ENCODE results near the gene SLC8A1.

SLC8A1 gene

DNA sequence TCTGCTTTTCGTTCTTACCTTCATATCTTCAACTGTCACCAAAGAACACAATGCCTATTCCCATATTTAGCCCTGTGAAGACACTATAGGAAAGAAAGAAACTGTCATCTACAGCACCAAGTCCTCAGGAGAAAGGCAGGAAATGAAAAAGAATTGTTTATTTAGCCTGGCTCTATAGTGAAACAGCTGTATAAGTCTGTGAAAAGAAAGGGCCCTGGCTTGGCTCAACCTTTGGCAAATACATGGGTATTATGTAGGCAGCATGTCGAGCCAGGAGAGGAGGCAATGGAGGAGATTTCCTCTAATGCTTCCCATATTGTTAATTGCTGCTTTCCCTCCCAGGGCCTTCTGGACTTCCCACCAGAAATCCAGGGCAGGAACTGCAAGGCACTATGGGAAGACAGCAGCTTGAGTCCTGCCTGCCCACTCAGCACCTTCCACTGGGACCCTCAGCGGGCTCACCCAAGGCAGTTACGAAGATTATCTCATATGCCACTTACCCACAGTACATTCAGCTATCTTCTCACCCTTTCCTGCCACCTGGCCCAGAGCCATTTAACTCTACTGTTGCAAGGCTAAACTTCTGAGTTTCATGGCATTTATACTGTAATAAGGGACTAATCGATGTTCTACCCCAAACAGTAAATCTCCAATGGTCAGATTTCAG lies 30.1 kb downstream of the SLC8A1 start:
- FAIRE-seq (no peak), DNase-seq (ENCODE audit: low spot score) (no peak)

DNA sequence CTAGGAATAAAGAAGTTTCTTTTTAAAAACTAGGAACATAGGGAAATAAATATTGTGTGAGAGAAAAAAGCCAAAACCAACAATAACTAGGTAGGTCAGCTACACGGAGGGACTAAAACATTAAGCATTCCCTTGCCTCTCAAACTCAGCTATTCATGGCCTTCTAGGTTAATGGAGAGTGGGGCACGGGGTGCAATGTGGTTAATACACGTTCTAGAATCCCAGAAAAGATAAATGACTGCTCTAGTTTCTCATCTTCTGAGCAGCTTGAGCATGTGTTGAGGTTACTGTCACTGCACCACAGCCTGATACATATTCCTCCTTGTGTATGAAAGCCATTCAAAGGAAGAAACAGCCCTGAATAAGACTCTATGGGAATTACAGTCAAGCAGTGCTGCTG lies 31.4 kb downstream of the SLC8A1 start:
- DNase-seq (ENCODE audit: low spot score) = no peak
- no peak for FAIRE-seq

DNA sequence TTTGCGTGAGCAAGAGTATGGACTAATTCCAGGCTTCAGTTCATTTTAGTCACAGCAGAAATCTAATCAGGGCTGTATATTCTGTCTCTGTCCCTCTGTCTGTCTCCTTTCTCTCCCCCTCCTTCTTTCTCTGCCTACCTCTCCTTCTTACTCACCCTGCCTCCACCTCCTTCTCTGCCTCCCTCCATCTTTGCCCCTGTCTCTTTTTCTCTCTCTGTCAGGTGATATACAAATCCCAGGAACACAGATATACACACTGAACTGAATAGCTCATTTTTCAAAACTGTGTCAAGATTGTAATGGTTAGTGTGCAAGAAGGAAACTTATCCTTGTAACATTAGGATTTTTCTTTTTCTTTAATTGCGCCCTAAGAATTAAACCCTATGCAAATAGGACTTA lies 32.5 kb downstream of the SLC8A1 start:
- FAIRE-seq (no peak), DNase-seq (ENCODE audit: low spot score) (no peak)

DNA sequence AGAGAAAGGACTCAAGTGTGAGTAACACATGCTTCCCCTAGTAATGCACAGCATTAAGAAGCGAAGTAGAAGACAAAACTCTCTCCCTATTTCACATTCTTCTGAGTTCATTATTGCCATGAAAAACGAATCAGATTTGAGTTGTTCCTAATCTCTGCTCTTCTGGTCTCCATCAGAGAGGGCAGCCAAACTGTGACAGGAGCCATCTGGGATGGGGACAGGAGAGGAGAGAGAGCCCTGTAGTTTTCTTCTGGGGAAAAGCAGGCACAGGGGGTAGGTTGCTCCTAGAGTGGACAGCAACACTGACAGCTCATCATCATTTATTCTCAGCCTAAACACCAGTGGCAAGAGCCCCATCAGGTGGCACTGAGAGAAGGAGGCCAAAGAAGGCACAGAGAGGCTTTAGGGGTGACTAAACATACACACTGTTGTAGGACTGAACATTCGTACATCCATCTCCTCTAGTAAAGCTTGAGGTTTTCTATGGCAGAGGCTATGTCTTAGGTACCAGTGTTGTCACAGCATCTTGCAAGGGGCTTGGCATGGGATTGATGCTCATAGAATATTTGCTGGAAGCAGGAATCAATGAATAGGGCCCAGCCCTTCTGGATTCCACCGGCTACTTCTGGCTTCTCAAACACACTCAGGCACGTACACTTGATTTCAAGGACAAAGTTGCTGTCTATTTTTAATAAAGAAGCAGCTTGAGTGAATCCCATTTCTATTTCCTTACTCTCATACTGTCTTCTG lies 33.1 kb downstream of the SLC8A1 start:
- no peak for DNase-seq (ENCODE audit: low spot score)
- FAIRE-seq = no peak

DNA sequence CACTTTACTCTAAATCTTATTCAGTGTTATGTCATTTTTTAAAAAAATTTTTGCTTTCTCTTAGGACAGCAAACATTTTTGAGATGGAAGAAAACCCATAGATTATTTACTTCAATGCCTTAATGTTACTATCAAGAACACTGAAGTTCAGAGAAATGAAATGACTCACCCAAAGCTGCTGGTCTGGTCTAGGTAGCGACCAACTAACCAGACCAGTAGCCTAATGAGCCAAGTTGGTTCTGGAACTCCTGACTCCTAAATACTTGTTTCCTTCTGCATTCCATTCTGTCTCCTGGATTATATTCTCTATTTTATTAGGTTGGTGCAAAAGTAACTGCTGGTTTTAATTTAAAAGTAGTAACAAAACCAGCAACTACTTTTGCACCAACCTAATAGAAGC lies 35.4 kb downstream of the SLC8A1 start:
- DNase-seq (ENCODE audit: low spot score) (no peak), FAIRE-seq (peak; percentile 58)

DNA sequence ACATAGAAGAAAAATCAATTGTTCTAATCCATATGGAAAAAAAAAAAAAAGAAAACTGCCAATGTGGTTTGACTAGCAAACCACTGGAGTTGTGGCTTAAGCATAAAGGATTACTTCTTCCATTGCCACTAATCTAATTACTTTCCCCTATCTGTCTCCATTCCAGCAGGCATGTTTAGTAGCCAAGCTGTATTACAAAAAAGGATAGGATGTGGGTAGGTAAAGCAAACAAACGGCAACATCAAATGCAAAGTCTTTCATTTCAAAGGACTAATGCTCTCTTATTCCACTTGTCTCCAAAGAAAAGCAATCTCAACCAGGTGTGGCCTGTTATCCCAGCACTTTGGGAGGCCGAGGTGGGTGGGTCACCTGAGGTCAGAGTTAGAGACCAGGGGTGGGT lies 36.5 kb downstream of the SLC8A1 start:
- DNase-seq (ENCODE audit: low spot score) = no peak
- no peak for FAIRE-seq

DNA sequence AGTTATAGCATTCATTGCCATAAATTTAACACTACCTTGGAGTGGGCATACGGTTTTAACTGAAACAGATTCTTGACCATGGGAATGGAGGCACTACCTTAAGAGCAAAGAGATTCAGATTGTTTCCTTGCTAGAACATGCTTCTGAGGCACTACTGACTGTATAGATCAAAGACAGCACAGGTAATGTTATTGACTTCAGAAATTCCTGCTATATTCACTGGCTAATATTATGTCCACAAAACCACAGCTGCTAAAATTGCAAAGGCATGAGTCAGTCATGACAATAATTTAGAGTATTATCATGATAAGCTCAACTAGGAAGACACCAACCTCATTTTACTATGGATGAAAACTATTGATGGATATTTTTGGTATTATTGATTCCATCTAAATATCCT lies 39.4 kb downstream of the SLC8A1 start:
- FAIRE-seq = peak; percentile 62
- peak; percentile 55 for DNase-seq (ENCODE audit: low spot score)

DNA sequence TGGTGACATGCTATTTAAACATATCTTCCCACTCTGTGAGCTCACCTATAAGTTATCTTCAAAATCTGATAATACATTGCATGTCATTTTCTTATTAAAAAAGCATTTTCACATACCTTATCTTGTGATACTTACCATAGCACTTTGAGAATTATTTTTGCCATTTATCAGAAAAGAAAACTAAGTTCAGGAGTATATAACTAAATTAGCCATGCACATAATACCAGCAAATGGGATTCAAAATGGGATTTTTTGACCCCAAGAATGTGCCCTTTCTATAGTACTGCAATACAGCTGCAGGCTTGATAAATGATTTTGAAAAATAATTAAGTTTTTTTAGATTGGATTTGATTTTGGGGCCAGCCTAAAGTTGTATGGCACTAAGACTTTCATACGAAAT lies 41.2 kb downstream of the SLC8A1 start:
- no peak for DNase-seq (ENCODE audit: low spot score)
- FAIRE-seq = no peak

DNA sequence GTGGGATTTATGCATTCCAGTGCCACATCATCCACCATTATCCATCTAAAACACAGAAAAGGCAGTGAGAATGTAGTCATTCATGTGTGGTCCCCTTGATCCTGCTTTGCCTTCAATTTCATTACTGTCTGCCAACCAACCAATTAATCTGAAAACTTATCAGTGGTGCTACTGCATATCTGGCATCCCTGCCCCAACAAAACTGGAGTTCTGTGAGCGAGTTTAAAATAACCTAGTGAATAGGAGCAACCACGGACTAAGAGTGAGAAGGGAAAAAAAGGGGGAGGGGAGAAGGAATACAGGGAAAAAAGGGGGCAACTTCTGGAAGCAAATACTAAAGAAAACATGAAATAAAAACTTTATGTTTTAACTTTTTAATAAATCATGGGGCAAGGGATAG lies 42.2 kb downstream of the SLC8A1 start:
- no peak for FAIRE-seq
- no peak for DNase-seq (ENCODE audit: low spot score)

DNA sequence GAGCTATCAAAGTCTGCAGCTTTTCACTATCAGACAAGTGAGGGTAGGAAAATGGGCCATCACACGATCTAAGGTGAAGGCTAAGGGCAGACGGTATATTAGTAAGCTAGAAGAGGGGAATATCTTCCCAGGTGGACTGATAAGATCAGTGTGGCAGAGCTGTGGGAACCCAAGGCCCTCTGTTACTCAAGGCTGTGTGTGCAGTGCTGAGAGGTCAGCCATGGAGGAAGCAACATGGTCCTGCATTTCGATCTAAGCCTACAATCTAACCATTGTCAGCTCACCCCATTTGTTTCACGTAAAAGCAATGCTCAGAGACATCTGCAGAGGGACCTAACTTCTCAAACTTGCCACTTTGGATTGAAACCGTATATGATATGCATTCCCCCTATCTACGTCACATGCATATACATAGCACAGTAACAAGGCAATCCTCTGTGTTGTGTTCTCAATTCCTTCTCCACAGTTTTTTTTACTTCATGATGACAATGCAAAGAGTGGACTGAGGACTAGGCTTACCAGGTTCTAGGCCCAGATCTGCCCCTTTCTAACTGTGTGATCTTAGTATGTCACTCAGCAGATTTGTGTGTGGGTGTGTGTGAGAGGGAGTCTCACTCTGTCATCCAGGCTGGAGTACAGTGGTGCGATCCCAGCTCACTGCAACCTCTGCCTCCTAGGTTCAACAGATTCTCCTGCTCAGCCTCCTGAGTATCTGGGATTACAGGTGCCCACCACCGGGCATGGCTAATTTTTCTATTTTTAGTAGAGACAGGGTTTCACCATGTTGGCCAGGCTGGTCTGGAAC lies 45.2 kb downstream of the SLC8A1 start:
- DNase-seq (ENCODE audit: low spot score) (no peak), FAIRE-seq (no peak)

DNA sequence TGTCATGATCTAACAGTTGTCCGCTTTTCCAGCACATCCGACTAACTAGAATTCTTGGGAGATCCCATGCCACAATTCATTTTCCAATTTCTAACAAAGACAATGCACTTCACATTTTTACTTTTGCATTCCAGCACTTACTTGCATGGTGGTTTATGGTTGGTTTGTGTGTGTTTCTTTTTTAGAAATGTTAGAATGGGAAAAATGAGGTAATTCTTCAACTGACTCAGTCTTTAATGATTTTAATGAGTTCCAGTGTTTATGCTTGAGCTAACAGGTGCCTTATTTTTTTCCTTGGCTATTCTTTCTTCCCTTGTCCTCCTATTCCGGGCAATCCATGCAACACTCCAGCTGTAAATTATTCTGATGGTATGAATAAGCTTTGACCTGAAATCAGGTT lies 46.4 kb downstream of the SLC8A1 start:
- DNase-seq (ENCODE audit: low spot score) (no peak), FAIRE-seq (no peak)

DNA sequence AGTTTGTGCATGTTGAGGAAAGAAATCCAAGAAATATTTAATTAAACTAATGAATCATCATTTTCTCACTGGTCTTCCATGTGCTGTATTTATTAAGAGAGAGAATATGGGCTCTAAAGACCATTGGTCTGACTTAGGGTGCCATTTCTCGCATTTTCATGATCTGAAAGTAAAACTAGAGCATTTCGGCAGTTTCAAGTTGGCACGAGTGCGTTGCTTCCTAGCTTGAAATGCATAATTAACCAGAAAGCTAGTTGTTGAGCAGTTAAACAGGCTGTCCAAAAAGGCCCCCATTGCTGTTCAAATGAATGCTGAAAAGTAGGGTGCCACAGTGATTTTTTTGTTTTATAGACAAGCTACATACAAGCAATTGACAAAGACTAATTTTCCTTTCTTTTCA lies 47.4 kb downstream of the SLC8A1 start:
- DNase-seq (ENCODE audit: low spot score) = no peak
- FAIRE-seq = no peak

DNA sequence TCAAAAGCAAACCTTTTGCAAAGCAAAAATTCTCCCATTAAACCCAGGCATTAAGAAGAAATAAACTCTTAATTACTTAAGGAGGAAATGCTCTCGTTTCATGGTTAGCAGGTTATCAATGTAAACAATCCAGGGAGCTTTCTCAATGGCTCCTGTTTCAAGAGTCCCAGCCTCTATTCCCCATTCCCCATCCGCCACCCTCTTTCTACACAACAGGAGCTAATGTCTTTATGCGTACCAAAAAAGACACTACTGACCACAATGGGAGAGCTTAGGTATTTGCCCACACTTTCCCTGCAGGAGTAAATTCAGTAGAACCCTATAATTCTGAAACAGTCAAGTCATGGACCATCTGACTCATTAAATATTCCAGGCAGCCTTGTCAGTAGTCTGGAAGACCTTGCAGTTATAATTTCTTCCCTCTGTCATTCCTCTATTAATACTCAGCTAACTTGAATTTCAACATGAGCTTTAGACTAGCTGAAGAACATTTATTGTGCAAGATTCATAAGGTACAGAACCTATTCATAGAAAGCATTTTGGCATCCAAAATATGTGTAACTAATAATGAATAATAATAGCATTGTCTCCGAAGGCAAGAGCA lies 48.6 kb downstream of the SLC8A1 start:
- no peak for FAIRE-seq
- DNase-seq (ENCODE audit: low spot score) = peak; percentile 30

DNA sequence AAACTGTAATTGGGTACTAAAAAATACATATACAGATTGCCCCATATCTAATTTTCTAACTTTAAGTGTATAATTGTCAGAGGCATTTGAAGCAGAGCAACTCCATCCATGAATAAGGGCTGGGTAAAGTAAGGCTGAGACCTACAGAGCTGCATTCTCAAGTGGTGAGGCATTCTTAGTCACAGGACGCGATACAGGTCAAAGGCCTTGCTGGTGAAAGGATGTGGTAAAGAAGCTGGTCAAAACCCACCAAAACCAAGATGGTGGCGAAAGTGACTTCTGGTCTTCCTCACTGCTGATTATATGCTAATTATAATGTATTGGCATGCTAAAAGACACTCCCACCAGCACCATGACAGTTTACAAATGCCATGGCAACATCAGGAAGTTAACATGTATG lies 50.0 kb downstream of the SLC8A1 start:
- peak; percentile 91 for DNase-seq (ENCODE audit: low spot score)
- peak; percentile 96 for FAIRE-seq

DNA sequence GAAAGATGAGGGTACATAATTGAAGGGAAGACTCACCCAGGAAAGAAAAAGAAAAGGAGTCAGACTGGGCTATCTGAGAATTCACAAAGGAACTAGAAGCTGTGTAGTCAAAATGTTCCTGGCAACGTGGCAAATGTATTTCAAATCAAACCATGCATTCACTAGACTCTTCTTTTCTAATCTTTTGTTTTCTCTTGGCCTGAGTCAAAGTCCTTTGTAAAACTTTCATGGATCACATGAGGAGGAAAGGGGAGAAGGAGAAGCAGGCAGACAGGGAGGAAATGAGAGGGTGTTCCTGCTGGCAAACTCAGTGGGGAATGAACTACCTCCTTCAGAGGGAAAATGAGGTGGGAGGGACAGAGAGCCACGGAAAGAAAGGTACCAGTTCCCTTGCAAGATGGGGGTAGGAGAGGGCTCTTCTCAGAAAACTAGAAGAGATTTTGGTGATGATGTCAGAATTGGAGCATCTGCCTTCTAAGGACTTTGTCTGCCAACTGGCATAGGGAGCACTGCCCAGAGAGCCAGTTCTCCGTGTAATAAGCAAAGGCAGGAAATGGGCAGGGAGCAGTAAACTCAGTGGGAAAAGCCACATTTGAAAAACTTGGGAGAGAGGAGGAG lies 51.4 kb downstream of the SLC8A1 start:
- FAIRE-seq (no peak), DNase-seq (ENCODE audit: low spot score) (peak; percentile 13)

DNA sequence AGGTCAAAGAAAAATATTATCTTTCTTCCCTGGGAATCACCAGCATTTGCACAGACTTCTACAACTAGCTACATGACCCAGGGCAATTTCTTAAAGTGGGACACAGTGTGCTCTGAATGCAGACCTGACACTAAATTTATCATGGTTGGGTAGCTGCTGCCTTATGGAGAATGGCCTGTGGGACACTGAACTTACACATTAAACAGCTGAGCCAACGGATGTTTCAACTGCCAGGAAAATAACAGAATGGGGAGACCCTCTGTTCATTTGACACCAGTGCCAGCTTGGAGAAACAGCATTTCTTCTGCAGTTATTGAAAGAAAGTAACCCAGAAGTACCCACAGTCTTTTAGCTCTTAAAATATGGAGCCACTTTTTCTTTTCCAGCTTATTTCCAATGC lies 54.1 kb downstream of the SLC8A1 start:
- no peak for FAIRE-seq
- DNase-seq (ENCODE audit: low spot score) = no peak

DNA sequence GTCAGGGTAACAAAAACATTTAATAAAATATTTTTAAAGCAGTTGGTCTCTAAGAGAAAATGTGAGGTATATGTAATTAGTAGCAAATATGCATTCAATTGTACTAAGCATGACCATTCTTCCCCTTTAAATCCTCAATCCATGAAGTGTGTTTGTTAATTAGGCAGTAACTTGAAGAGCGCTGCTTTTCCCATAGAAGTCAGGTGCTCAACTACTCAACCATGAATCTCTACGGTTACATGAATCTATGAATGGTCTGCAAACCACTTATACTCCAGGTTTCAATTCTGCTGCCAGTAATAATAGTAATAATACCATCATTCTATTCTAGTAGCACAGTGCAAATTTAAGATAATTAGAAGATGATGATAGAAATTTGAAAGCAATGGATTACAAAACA lies 55.8 kb downstream of the SLC8A1 start:
- DNase-seq (ENCODE audit: low spot score) = no peak
- no peak for FAIRE-seq

DNA sequence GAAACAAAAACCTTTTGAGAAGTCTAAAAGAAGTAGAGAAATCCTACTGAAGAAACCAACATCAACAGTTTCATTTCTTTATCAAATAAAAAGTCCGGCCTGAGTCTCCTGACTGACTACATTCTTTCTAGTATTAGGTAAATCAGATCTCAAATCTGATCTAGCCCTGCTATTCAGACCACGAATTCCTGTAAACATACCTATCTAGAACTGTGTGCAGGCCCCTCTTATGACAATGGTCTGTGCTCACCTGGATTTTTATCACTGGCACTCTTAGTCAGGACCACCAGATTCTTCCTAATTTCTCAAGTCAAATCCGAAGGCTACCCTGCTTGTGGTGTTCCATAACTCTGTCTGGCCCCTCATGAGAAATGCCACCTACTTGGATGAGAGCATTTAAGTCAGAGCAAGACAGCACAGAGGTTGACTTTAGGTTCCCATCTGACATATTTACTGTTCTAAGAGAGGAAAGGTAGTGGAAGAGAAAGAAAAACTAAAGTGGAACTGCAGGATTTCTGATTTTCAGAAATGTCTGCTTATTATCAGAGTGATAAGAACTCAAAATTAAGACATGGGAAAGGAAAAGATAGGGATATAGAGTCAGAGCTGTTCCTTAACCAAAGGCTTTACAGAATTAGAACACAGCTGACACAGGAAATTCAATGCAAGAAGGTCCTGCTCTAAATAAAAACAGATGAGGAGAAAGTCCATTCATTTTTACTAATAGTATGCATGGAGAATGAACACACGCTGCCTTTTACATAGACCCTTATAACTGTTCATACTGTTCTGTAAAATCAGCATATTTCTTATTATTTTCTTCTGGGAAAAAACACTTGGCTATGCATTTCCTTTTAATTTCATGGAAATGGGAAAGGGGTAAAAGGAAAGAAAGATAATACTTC lies 56.5 kb downstream of the SLC8A1 start:
- DNase-seq (ENCODE audit: low spot score) (no peak), FAIRE-seq (no peak)

DNA sequence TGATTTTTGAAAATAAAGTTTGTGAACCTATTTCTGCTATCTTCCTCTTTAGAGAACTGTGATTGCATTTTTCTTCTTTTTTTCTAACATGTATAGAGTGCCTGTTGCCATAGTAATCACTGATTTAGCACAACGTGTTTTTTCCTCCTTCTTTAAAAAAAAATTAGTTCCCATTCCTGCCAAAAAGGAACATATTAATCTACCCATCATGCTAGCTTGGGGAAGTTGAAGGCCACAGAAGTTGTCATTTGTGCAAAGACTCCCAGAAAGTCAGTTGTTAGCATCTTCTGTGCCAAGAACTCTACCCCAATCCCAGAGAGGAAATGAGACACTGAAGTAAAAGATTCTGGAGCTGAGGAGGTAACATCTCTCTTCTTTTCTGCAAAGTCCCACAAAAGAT lies 57.3 kb downstream of the SLC8A1 start:
- FAIRE-seq = no peak
- DNase-seq (ENCODE audit: low spot score) = no peak

DNA sequence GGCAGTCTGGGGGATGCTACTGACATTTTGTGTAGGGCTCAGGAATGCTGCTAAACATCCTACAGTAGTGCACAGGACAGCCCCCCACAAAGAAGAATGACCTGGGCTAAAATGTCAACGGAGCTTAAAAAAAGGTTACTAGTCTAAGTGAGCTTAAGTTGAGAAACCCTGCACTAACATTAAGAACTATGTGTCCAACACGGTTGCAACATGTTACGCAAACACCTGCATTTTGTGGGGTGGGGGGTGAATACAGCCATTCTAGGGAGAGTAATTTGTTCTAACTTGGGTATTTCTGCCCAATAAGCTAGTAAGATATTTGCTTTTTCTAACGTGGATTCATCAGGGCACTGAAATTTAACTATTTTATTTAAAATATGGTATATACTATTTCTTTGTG lies 57.9 kb downstream of the SLC8A1 start:
- no peak for FAIRE-seq
- DNase-seq (ENCODE audit: low spot score) = no peak

DNA sequence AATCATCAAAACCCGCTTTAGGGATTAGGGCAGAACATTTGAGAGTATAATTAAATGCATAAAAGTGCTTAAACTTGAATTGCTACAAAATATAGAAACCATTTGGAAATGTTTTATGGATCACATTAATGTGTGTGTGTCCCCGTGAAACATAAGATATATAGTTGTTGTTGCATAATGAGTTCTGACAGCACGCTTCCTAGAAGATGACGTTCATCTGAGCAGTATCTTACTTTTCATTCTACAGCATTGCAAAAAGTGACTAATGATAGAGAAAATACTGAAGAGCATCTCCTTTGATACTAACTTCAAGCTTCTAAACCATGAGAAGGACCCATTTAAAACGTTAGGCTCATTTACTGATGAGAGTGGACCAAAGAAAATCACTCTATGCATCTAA lies 63.7 kb downstream of the SLC8A1 start:
- FAIRE-seq (no peak), DNase-seq (ENCODE audit: low spot score) (no peak)
